Mesenchymal stem cell (in vitro differentiated cells and primary cell): Measurements from ENCODE around the gene TESMIN.

Experiments used
- DNase-seq: peaks from one replicate; pipeline ENCODE4 v3.0.0-alpha.2; 2013
- H2AFZ ChIP-seq: one replicate; pipeline ENCODE4 v1.6.1; 2013; ENCODE audit warnings: low read depth, mild to moderate bottlenecking, control low read depth, inconsistent platforms, low read length, moderate library complexity
- H2AK5ac ChIP-seq: 2 replicates; pipeline ENCODE4 v1.6.1; 2013; ENCODE audit warnings: low read length, moderate library complexity, mild to moderate bottlenecking, inconsistent platforms; ENCODE audit not compliant: severe bottlenecking
- H2BK120ac ChIP-seq: one replicate; pipeline ENCODE4 v1.6.1; 2013; ENCODE audit warnings: low read depth, mild to moderate bottlenecking, inconsistent platforms, low read length, moderate library complexity
- H2BK12ac ChIP-seq, 2 experiments: one replicate each; pipeline ENCODE4 v1.6.1; 2013; ENCODE audit warnings: inconsistent platforms in 2 of 2, low read length in 2 of 2, mild to moderate bottlenecking in 2 of 2, moderate library complexity in 2 of 2, control low read depth in 1 of 2
- H2BK15ac ChIP-seq: one replicate; pipeline ENCODE4 v1.6.1; 2013; ENCODE audit warnings: mild to moderate bottlenecking, low read depth, inconsistent platforms; ENCODE audit not compliant: poor library complexity, severe bottlenecking
- H2BK5ac ChIP-seq: 2 replicates; pipeline ENCODE4 v1.6.1; 2013; ENCODE audit warnings: low read depth, mild to moderate bottlenecking, low read length, control low read depth, inconsistent platforms; ENCODE audit not compliant: poor library complexity, severe bottlenecking
- H3K14ac ChIP-seq, 2 experiments: one replicate each; pipeline ENCODE4 v1.6.1; 2013; ENCODE audit warnings: inconsistent platforms in 2 of 2, low read length in 2 of 2, control low read depth in 1 of 2, mild to moderate bottlenecking in 1 of 2, moderate library complexity in 1 of 2
- H3K18ac ChIP-seq, 2 experiments: one replicate each; pipeline ENCODE4 v1.6.1; 2013; ENCODE audit warnings: inconsistent platforms in 2 of 2, low read length in 2 of 2, control low read depth in 1 of 2, low read depth in 1 of 2, mild to moderate bottlenecking in 1 of 2
- H3K23ac ChIP-seq, 2 experiments: one replicate each; pipeline ENCODE4 v1.6.1; 2013; ENCODE audit warnings: inconsistent platforms in 2 of 2, low read length in 2 of 2, mild to moderate bottlenecking in 2 of 2, moderate library complexity in 2 of 2, control low read depth in 1 of 2
- H3K27ac ChIP-seq: 2 replicates; pipeline ENCODE4 v1.5.1; 2013; ENCODE audit warnings: mild to moderate bottlenecking, moderate library complexity, low read length, control low read depth, inconsistent platforms; ENCODE audit not compliant: poor library complexity, severe bottlenecking
- H3K27me3 ChIP-seq, 2 experiments: 2 replicates each; pipeline versions ENCODE4 v1.6.1 to v1.7.0; 2013; ENCODE audit warnings: low read length in 2 of 2, mild to moderate bottlenecking in 2 of 2, moderate library complexity in 2 of 2, control low read depth in 1 of 2, inconsistent platforms in 1 of 2; ENCODE audit not compliant: control insufficient read depth in 1 of 2, insufficient read depth in 1 of 2
- H3K36me3 ChIP-seq, 2 experiments: 2 replicates each; pipeline versions ENCODE4 v1.6.1 to v1.7.0; 2013; ENCODE audit warnings: low read length in 2 of 2, control low read depth in 1 of 2, inconsistent platforms in 1 of 2, low read depth in 1 of 2, mild to moderate bottlenecking in 1 of 2; ENCODE audit not compliant: insufficient read depth in 2 of 2, control insufficient read depth in 1 of 2
- H3K4ac ChIP-seq, 2 experiments: one replicate each; pipeline ENCODE4 v1.6.1; 2013; ENCODE audit warnings: inconsistent platforms in 2 of 2, low read length in 2 of 2, mild to moderate bottlenecking in 2 of 2, moderate library complexity in 2 of 2, control low read depth in 1 of 2, low read depth in 1 of 2
- H3K4me1 ChIP-seq: 2 replicates; pipeline ENCODE4 v1.6.1; 2013; ENCODE audit warnings: low read depth, low read length, control low read depth; ENCODE audit not compliant: control insufficient read depth, insufficient read depth
- H3K4me2 ChIP-seq: 2 replicates; pipeline ENCODE4 v1.6.1; 2013; ENCODE audit warnings: low read length, mild to moderate bottlenecking, inconsistent platforms; ENCODE audit not compliant: poor library complexity, severe bottlenecking
- H3K4me3 ChIP-seq, 2 experiments: 2 replicates each; pipeline versions ENCODE4 v1.5.1 to v1.7.0; 2013; ENCODE audit warnings: low read length in 2 of 2, mild to moderate bottlenecking in 2 of 2, control low read depth in 1 of 2, low read depth in 1 of 2; ENCODE audit not compliant: insufficient read depth in 1 of 2
- H3K79me1 ChIP-seq: replicated peaks from 2 replicates; pipeline ENCODE4 v1.6.1; 2013; ENCODE audit warnings: mild to moderate bottlenecking, control low read depth, low read length, inconsistent platforms; ENCODE audit not compliant: poor library complexity, severe bottlenecking
- H3K9ac ChIP-seq: 2 replicates; pipeline ENCODE4 v1.7.0; 2013; ENCODE audit warnings: mild to moderate bottlenecking, low read length, moderate library complexity
- H3K9me3 ChIP-seq: 2 replicates; pipeline ENCODE4 v1.7.0; 2013; ENCODE audit warnings: mild to moderate bottlenecking, low read length; ENCODE audit not compliant: control insufficient read depth
- H4K8ac ChIP-seq: one replicate; pipeline ENCODE4 v1.6.1; 2013; ENCODE audit warnings: inconsistent platforms, mild to moderate bottlenecking, low read length, moderate library complexity
- H4K91ac ChIP-seq: one replicate; pipeline ENCODE4 v1.6.1; 2013; ENCODE audit warnings: mild to moderate bottlenecking, low read length, inconsistent platforms
- WGBS: methylation state at CpG from one replicate; pipeline ENCODE4 v1.1.7; 2013; ENCODE audit warnings: mixed read lengths; 5-methylcytosine and 5-hydroxymethylcytosine counted together

The TESMIN gene

DNA sequence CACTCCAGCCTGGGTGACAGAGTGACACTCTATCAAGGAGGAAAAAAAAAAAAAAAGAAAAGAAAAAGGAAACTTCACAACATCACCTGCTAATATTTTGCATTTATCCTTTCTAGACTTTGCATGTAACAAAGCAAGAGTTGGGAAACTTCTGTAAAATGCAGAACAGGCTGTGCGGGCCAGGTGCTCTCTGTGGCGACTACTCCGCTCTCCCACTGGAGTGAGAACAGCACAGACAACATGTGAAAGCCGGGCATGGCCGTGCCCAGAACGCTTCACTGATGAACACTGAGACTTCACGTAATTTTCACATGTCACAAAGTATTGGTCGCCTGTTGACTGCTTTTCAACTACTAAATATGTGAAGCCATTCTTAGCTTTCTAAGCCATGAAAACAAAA lies 15.5 kb upstream of the TESMIN start:
- H3K18ac ChIP-seq, result no peak overlapping the region
- no peak overlapping the region for H2AK5ac ChIP-seq
- H3K27me3 ChIP-seq, result no peaks in the 10 kb centered on the region
- H3K14ac ChIP-seq, result no peak overlapping the region
- no peaks in the 10 kb centered on the region for H3K79me1 ChIP-seq
- H2BK12ac ChIP-seq, result no peak overlapping the region
- no peaks in the 10 kb centered on the region for H3K9me3 ChIP-seq
- no peak overlapping the region for H3K23ac ChIP-seq
- no peak overlapping the region for H2BK5ac ChIP-seq
- H2AFZ ChIP-seq, result no peak overlapping the region
- WGBS, result 95% methylated on average over 8 of the region's 8 CpGs
- no peak overlapping the region for H4K91ac ChIP-seq
- H3K4me3 ChIP-seq, result no peak overlapping the region
- DNase-seq, result no peak
- no peak overlapping the region for H3K4ac ChIP-seq
- no peak overlapping the region for H2BK15ac ChIP-seq
- H3K27ac ChIP-seq, result no peak overlapping the region
- no peak overlapping the region for H4K8ac ChIP-seq
- H3K36me3 ChIP-seq, result peaks cover 39 to 70% of the 10 kb centered on the region in 2 experiments
- peaks cover 14% of the 10 kb centered on the region for H3K4me1 ChIP-seq
- no peak overlapping the region for H3K9ac ChIP-seq
- H3K4me2 ChIP-seq, result no peak overlapping the region
- H2BK120ac ChIP-seq, result no peak overlapping the region

DNA sequence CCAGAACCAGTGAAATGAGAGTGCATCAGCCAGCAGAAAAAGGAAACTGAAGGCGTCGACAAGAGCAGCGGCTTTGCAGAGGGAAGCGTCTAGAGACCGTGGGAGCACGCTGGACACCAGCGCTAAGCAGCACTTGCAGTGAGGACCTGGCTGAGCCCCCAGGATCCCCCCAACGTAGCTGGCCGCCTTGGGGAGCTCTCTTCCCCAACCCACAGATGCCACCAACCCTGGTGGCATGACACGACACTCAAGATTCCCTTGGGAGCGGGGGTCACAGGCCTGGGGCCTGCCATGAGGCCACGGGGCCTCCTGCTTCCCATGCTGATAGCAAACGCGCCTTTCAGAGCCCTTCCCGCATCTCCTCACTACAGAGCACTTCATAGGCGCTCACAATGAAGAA lies 13.4 kb upstream of the TESMIN start:
- Histone ChIP-seq H3K27me3 (no peaks in the 10 kb centered on the region), H2AFZ (no peak overlapping the region), H2BK120ac (no peak overlapping the region), H3K9me3 (no peaks in the 10 kb centered on the region), H3K4me3 (no peak overlapping the region), H3K4me2 (no peak overlapping the region), H3K23ac (no peak overlapping the region), H2BK5ac (no peak overlapping the region), H3K27ac (no peak overlapping the region), H3K9ac (no peak overlapping the region), H4K8ac (no peak overlapping the region), H3K36me3 (peaks cover 32 to 63% of the 10 kb centered on the region in 2 experiments), H2BK15ac (no peak overlapping the region), H3K79me1 (no peaks in the 10 kb centered on the region), H2AK5ac (no peak overlapping the region), H2BK12ac (no peak overlapping the region), H4K91ac (no peak overlapping the region), H3K14ac (no peak overlapping the region), H3K18ac (no peak overlapping the region), H3K4me1 (peaks cover 14% of the 10 kb centered on the region), H3K4ac (no peak overlapping the region)
- no peak for DNase-seq
- 90% methylated on average over 16 of the region's 16 CpGs for WGBS

DNA sequence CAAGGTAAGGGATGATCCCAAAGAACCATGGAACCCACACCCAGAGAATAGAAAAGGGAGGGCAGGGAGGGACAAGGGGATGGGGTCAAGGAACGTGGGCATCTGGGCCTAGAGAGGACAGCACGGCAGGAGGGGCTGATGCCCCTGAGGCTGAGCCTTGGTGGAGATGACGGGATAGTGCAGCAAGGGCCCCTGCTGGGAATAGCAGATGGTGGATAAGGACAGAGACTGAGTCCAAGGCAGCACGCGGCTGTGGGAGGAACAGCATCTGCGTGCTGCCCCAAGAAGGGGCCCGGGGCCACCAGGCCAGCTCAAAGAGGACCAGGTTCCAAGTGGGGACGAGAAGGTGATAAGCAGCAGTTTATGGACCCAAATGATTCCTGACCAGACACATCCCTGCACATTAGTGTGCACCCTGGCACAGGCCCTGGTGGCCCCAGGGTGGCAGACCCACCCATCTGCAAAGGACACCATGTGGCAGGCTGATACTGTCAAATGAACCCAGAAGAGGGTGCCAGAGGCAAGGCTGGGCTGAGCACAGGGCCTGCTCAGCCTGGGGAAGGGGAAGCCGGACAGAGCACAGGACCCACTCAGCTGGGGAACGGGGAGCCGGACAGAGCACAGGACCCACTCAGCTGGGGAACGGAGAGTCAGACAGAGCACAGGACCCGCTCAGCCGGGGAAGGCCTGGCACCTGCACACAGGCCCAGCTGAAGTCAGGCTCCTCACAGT lies 12.8 kb upstream of the TESMIN start:
- H2AFZ ChIP-seq, result no peak overlapping the region
- peaks cover 14% of the 10 kb centered on the region for H3K4me1 ChIP-seq
- no peak overlapping the region for H2BK15ac ChIP-seq
- no peak overlapping the region for H4K8ac ChIP-seq
- no peak overlapping the region for H3K14ac ChIP-seq
- H2BK120ac ChIP-seq, result no peak overlapping the region
- no peak overlapping the region for H2BK12ac ChIP-seq
- no peak overlapping the region for H3K9ac ChIP-seq
- H3K9me3 ChIP-seq, result no peaks in the 10 kb centered on the region
- no peaks in the 10 kb centered on the region for H3K27me3 ChIP-seq
- no peak overlapping the region for H3K27ac ChIP-seq
- 86% methylated on average over 14 of the region's 14 CpGs for WGBS
- no peak overlapping the region for H4K91ac ChIP-seq
- H3K23ac ChIP-seq, result no peak overlapping the region
- no peaks in the 10 kb centered on the region for H3K79me1 ChIP-seq
- H3K4me3 ChIP-seq, result no peak overlapping the region
- H3K18ac ChIP-seq, result no peak overlapping the region
- H3K4ac ChIP-seq, result no peak overlapping the region
- no peak overlapping the region for H2BK5ac ChIP-seq
- no peak for DNase-seq
- H3K4me2 ChIP-seq, result no peak overlapping the region
- H2AK5ac ChIP-seq, result no peak overlapping the region
- peaks cover 34 to 69% of the 10 kb centered on the region in 2 experiments for H3K36me3 ChIP-seq

DNA sequence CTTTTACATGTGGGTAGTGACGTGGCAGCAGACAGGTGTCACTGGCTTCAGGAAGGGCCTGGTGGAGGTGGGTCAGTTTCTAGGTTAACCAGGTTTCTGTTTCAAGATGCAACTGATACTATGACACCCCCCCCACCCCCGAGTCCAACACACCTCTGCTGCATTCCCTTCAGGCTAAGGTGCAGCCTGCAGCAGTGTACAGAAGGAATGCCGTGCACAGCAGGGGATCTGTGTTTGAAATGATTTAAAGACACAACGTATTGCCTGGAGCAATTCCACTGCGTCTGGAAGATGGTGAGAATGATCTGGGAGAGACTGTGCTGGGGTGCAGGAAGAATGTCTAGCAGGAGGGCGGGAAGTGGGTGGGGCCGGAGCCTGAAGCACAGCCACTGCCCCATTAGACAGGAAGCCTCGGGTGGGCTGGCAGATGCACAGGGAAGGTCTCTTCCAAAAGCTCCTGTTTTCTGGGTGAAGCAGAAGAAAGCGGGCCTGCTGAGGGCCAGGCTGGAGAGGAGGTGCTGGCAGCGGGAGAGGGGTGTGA lies 11.9 kb upstream of the TESMIN start:
- Histone ChIP-seq H3K79me1 (no peaks in the 10 kb centered on the region), H4K91ac (no peak overlapping the region), H2BK120ac (no peak overlapping the region), H4K8ac (no peak overlapping the region), H3K9ac (no peak overlapping the region), H3K4me1 (peaks cover 14% of the 10 kb centered on the region), H2BK12ac (no peak overlapping the region), H2BK5ac (no peak overlapping the region), H3K36me3 (peaks cover 38 to 68% of the 10 kb centered on the region in 2 experiments), H2AFZ (no peak overlapping the region), H3K27me3 (no peaks in the 10 kb centered on the region), H3K14ac (no peak overlapping the region), H3K23ac (no peak overlapping the region), H2BK15ac (no peak overlapping the region), H3K9me3 (no peaks in the 10 kb centered on the region), H3K27ac (no peak overlapping the region), H3K4me2 (no peak overlapping the region), H3K4ac (no peak overlapping the region), H3K4me3 (no peak overlapping the region), H3K18ac (no peak overlapping the region), H2AK5ac (no peak overlapping the region)
- 65% methylated on average over 8 of the region's 10 CpGs for WGBS
- no peak for DNase-seq
